Activated naive CD4-positive, alpha-beta T cell (primary cell): ENCODE data around the gene HSPA5.
"Not testable (repeated sequence)": the region's sequence is repeated elsewhere in the genome, so short reads cannot be mapped to it uniquely, and the experiment has no call there.

Experiments used
- DNase-seq, 4 experiments: peaks; one replicate each; lab custom pipeline; 2025; lab: John Stamatoyannopoulos, UW

Gene HSPA5

DNA sequence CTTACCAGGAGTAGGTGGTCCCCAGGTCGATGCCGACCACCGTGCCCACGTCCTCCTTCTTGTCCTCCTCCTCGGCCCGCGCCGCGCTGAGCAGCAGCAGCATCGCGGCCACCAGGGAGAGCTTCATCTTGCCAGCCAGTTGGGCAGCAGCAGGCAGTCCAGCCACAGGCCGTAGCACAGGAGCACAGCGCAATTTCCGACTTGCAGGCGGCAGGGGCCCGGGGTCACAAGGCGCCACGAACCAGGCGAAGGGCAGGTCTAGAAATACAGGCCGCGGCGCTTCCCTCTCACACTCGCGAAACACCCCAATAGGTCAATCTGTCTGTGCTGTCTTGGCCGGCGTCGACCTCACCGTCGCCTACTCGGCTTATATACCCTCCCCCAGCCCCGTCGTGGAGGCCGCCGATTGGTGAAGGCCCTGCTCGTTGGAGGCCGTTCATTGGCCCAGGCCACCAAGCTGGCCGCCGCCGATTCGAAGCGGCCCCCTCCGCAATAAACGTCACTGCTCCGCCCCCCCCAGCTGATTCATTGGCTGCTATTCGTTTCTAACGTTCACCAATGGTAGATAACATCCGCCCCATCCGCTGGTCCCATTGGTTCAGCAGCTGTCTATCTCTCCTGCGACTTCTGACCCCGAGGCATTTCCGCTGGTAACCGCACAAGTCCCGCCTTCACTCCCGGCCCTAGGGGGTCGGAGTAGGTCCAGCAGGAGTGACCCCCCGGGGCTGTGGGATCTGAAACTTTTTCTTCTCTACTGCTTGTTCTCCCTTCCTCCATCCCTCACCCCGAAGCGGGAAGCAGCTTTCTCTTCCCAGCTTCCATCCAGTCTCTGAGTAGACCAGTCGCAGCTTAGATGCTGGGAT, at the start of gene HSPA5:
TSS of gene HSPA5 (minus strand) at position 344 of the 863 bp plus-strand sequence. CDS start at position 127, 217 bp downstream.
- peak; percentile 98 to 99 (median 98) for DNase-seq

- not testable (repeated sequence) for DNase-seq
Observed at GRCh38 chr9:125286935-125287433, 45.8 kb upstream of the HSPA5 start.

- DNase-seq = no peak
Observed at GRCh38 chr9:125284855-125285254, 43.7 kb upstream of the HSPA5 start.

DNA sequence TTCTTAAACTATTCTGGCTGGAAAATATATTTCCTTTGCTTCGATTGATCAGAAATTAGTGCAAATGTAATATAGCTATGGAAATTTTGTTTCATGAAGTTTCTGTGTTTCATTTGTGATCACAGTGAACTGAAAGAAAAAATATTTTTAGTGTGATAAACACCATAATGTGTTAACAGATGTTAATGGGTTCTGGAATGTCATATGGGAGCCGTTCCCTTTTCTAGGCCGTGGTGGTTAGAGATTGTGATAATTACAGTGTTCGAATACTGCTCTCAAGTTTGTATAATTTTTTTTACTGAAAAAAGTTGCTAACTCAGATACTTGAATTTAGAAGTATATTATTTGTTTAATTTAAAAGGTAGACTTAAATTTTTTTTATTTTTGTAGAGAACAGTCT, 39.8 kb upstream of the HSPA5 start:
- no peak for DNase-seq

DNA sequence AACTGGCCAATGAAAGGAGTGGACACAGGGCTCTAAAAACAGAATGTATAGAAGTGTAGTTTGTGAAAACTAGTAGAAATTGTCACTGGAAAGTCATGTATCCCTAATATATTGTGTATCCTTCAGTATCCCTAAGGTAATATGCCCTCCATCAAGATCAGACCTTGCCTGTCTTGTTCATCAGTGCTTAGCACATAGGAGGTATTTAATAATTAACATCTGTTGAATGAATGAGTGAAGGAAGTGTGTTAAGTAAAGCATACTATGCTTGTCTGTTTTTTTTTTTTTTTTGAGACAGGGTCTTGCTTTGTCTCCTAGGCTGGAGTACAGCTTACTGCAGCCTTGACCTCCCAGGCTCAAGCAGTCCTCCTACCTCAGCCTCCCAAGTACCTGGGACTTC, 36.3 kb upstream of the HSPA5 start:
- no peak for DNase-seq

GRCh38 chr9:125276771-125277170, 35.6 kb upstream of the HSPA5 start:
- DNase-seq = no peak

- DNase-seq = no peak
Observed at GRCh38 chr9:125272697-125273096, 31.6 kb upstream of the HSPA5 start.

- DNase-seq = no peak
Observed at GRCh38 chr9:125271081-125271480, 29.9 kb upstream of the HSPA5 start.

DNA sequence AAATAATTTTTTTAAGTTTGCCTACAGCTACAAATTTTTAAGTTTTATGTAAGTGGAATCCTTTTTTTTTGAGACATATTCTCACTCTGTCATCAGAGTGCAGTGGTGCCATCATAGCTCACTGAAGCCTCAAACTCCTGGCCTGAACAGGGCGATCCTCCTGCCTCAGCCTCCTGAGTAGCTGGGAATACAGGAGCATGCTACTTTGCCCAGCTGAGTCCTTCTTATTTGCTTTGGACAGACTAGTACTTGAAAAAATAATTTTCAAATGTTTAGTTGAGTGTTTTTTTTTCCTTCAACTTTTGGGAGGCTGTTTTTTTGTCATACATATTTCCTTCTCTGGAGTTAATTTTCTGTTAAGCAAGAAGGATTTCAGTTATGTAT, 27.9 kb upstream of the HSPA5 start:
- no peak for DNase-seq

GRCh38 chr9:125268394-125269013, 27.4 kb upstream of the HSPA5 start:
- DNase-seq = no peak

GRCh38 chr9:125264068-125264467, 22.9 kb upstream of the HSPA5 start:
- peak in 1 of 4 experiments; percentile 5 for DNase-seq

- DNase-seq = no peak
Observed at GRCh38 chr9:125262294-125262991, 21.3 kb upstream of the HSPA5 start.

GRCh38 chr9:125261501-125262293, 20.6 kb upstream of the HSPA5 start, which contains the start of gene GAPVD1:
Gene GAPVD1, plus strand, starts transcription at chr9:125261826. Its CDS starts 37,096 bp downstream, at chr9:125298922.
- DNase-seq = peak; percentile 67 to 82 (median 74)

DNA sequence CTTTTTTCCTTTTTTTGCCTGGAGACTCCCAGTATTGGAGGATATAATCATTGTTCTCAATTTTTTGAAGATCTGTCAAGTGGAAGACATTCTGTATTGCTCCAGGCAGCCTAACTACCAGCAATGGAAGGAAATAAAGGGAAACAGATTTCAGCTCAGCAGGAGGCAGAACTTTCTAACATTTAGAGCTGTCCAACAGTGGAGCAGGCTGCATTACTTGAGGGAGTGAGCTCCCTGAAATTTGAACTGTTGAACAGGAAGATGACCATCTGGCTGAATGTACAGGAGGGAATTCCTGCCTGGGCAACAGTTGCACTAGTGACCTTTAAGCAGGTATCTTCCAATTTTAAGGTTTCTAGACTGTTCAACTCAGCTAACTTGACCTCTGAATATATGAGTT, 19.4 kb upstream of the HSPA5 start:
- no peak for DNase-seq

GRCh38 chr9:125258832-125259534, 17.8 kb upstream of the HSPA5 start:
- no peak for DNase-seq

DNA sequence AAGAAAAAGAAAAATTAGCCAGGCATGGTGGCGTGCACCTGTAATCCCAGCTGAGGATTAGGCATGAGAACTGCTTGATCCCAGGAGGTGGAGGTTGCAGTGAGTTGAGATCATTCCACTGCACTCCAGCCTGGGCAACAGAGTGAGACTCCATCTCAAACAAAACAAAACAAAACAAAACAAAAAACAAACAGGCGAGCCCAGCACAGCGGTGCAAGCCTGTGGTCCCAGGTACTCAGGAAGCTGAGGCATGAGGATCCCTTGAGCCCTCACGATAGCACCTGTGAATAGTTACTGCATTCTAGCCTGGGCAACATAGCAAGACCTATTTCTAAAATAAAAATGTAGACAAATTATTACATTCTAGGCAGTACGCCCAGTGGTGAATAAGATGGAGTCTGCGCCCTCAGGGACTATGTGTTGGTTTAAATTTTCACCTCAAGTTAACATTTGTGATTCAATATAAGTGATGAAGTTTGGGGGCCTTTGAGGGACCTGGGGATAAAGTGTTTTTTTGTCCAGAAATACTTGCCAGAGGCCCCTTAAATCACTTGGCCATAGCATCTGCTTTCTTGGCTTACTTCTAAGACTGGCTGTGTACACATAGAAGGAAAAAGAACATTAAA, 17.1 kb upstream of the HSPA5 start:
- no peak for DNase-seq

GRCh38 chr9:125255781-125256391, 14.7 kb upstream of the HSPA5 start:
- no peak for DNase-seq

DNA sequence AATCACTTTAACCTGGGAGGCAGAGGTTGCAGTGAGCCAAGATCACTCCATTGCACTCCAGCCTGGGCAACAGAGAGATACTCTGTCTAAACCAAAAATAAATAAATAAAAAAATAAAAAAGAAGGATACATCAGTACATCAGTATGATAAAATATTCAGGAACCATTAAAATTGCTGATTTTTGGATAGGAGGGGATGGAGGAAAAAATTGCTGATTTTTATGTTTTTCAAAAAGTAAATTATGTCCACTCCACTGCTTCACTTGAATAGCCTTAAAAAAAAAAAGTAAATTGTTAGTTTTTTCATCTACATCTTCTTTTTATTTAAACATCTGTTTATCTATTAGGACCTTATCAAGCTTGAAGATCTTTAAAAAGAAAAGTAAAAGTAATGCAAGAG, 13.1 kb upstream of the HSPA5 start:
- DNase-seq = no peak

- DNase-seq = no peak
Observed at GRCh38 chr9:125246261-125246667, 5.1 kb upstream of the HSPA5 start.

DNA sequence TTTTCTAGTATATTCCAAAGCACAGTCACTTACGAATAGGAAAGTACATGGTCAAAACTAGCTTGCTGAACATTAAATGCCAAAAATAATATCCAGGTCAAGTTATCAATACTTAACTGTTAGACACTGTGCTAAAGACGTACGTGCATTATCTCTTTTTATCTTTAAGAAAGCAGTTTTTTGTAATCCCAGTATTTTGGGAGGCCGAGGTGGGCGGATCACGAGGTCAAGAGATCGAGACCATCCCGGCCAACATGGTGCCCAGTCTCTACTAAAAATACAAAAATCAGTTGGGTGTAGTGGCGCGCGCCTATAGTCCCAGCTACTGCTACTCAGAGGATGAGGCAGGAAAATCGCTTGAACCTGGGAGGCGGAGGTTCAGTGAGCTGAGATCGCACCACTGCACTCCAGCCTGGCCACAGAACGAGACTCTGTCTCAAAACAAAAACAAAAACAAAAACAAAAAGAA, 2.7 kb upstream of the HSPA5 start:
- DNase-seq = no peak
